MV-4-11 (cell line): ENCODE results near the gene NCAN.

Experiments
- DNase-seq: peaks from one replicate; lab custom pipeline; 2025; lab: John Stamatoyannopoulos, UW

NCAN gene

DNA sequence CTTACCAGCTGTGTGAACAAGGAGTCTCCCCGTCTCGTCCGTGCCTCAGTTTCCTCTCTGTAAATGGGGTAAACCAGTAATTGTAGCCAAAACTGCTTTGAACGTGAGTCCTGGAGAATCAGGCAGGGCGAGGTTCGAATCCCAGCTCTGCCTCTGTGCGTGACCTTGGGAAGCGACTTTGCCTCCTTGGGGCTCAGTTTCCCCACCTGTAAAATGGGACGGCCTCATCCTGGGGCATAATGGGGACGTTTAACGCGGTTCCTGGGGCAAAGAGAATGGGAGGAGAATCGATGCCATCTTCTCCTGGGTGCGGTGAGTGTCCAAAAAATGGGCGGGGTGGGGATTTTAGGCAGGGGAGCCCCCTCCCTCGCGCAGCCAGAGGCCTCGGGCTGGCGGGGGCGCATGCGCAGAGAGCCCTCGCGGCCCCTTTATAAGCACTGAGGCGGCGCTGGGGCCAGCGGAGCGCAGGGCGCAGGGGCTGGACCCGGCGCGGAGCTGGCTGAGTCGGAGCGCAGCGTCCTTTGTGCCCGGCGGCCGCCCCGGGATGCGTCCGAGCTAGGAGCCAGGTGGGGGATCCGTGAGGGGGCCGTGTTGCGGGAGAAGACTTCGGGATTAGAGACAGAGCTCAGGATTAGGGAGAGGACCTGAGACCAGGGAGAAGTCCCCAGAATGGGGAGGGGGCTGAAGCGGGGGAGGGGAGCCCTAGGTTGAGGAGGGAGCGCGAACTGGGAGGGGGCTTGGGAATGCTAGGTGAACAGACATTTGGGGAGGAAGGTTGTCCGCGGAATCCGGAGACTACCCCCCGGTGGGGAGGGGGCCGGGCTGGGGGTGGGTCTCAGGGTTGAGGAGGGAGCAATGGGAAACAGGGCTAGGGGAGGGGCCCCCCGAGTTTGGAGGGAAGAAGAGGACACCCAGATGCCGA is at the start of gene NCAN:
Gene NCAN, plus strand, starts transcription at position 460 of the 922 bp plus-strand sequence. CDS start 4,996 bp downstream, outside the sequence.
- no peak for DNase-seq

DNA sequence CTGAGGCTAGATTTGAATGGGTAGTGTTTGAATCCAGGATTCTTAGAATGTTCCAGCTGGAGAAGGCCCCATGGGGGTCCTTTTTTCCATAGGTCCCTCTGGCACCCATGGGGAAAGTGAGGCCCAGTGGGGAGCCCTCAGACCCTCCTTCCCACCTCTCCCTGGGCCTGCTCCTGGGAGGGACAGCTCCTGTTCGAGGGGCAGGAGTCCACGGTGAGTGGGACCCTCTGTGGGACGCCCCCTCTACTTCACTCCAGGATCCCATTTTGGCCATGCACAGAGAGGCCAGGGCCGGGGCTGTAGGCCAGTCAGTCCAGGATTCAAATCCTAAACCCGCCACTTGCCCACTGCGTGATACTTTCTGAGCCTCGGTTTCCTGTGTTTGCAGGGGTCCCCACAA is 49.3 kb upstream of the NCAN start:
- DNase-seq, result no peak

DNA sequence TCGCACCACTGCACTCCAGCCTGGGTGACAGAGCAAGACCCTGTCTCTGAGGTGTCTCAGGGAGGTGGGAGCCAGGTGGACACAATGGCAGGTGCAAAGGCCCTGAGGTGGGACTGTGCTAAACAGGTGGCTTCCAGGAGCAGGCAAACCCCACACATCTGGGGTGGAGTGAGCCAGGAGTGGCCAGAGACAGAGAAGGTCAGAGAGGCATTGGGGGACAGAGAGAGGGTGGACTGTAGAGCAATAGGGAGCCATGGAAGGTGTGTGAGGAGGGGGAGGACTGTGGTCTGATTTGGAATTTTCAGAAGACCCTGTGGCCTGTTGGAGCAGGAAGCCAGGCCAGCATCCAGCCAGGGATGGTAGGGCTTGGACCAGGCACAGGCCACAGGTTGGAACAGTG is 46.4 kb upstream of the NCAN start:
- no peak for DNase-seq

DNA sequence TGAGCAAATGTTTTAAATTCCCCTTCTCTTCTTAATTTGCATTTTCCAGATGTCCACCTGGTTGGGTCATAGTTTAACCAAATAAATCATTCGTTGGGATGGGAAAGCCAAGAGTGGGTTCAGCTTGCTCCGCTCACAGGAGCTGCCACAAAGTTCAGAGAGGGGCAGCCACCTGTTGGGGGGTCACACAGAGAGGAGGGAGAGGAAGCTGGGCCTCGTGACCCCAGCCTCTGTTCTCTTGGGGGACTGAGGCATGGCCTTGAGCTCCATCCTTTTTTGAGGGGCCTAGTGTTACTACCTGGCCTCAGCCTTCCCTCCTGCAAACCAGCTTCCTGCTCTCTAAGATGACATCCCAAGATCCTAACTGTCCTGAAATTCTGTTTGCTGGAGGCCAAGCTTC is 44.1 kb upstream of the NCAN start:
- DNase-seq, result no peak

DNA sequence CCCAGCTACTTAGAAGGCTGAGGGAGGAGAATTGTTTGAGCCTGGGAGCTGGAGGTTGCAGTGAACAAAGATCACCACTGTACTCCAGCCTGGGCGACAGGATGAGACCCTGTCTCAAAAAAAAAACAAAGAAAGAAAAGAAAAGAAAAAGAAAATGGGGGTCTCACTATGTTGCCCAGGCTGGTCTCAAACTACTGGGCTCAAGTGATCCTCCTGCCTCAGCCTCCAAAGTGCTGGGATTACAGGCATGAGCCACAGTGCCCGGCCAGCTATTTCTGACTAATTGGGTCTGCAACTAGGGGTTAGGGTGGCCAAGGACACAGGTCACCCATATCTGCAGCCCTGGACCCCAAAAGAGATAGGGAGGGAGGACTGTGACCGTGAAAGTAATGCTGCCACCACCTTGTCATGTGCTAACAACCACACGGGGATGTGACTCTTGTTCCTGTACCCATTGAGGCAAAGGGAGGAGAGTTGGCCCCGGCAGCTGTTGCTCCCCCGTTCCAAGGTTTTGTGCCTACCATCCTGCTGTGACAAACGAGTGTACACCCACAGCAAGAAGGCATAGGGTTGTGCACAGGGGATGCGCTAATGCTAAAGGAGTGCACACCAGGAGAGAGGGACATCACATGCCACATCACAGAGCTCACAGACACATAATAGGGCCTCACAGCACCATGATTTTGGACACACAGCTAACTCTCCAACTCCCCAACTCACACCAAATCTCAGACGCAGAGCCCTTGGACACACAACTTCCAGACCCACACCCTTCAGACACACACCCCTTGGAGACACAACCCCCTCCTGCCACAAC is 42.3 kb upstream of the NCAN start:
- no peak for DNase-seq

DNA sequence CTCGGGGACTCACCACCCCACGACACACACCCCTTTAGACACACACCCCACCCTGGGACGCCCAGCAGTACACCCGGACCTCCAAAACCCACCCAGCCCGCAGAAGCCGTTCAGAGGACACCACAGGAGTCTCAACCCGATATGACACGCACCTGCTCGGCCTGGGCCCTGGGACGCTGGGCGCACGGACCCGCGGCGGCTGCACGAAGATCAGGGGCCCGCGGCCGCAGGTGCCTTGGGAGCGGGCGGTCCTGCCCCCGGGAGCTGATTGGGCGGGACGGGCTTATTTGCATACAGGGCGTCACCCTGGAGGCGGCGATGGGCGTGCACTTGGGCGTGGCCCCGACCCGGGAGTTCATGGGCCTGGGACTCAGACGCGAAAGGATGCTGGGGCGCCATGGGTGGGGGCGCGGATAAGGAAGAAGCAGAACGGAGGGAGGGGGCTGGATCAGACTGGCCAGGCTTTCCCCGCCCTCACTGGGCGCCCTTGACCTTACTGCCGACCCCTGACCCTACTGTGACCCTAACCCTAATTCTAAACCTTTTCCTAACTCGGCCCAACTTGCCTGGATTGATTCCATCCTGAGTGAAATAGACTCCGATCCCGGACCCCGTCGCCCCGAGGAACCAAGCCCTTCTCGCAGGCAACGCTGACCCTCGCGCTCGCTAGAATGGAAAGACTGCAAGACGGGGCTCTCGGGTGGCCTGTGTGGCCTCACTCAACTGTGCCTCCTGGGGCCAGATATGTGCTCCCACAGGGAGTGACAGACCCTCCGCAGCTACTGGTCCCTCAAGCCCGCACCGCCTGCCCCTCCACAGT is 41.5 kb upstream of the NCAN start, which contains the start of gene MEF2B:
Gene MEF2B, minus strand, starts transcription at position 211 of the 820 bp plus-strand sequence. CDS start 19,528 bp downstream, outside the sequence.
- peak; percentile 72 for DNase-seq

DNA sequence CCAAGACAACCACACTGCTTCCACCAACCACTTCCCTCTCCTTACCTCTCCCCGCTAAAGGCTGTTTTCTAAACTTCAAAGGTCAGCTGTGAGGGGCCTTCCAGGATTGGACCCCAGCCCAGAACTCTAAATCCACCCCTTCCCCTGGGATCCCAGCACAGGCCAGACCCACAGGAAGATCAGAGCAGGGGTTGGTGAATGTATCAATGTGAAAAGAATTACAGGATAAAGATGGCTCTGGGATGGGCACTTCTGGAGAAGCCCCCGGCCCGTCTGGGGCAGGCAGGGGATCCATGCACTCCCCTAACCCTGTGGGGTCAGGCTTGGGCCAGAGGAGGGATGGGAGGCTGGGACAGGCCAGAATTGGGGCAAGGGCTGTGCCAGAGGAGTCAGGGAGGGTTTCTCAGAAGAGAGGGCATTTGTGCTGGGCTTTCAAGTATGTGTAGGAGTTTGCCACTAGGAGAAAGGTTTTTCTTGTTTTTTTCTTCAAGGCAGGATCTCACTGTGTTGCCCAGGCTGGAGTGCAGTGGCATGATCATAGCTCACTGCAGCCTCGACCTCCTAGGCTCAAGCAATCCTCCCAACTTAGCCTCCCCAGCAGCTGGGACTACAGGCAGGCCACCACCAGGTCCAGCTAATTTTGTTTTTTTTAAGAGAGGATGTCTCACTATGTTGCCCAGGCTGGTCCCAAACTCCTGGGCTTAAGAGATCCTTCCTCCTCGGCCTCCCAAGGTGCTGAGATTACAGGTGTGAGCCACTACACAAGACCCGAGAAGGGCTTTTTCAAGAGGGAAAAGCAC is 40.7 kb upstream of the NCAN start:
- no peak for DNase-seq

DNA sequence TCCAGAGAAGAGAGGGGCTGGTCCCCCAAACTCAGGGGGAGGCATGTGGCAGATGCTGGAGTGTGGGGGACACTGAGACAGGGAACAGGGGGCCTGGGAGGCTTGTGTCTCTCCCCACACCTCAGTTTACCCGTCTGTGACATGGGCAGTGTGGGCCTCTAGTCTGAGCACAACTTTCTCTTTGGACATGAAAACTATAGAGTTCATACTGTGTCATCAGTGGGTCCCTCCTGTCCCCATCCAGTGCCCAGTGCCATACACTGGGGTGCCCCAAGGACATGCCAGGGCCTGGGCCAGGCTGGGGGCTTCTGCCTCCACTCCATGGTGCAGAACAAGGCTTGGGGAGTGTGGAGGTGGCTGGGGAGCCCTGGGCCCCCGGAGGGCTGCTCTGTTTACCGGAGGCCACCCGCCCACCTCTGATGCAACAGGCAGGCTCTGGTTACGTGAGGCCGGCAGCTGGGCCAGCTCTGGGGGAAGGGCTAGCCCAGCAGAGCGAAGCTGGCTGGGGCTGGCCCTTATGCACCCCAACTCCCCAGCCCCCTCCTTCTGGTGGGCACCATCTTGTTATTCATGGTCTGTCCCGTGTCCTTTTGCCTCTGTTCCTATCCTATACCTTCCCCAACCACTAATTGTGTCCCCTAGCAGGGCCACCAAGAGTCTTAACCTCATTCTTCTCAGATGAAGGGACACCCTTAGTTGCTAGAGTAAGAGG is 39.8 kb upstream of the NCAN start:
- DNase-seq, result peak; percentile 74

DNA sequence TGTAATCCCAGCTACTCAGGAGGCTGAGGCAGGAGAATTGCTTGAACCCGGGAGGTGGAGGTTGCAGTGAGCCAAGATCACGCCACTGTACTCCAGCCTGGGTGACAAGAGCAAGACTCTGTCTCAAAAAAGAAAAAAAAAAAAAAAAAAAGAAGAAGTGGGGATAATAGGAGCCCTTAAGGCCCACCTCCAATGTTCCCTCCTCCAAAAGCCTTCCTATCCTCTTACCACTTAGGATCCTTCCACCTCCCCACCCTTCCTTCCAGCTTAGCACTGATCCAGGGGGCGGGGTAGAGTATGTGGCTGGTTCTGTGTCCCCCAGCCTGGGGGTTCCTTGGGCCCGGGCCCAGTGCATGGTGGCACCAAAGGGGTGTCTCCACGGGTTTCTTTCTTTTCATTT is 38.5 kb upstream of the NCAN start:
- DNase-seq, result peak; percentile 70

DNA sequence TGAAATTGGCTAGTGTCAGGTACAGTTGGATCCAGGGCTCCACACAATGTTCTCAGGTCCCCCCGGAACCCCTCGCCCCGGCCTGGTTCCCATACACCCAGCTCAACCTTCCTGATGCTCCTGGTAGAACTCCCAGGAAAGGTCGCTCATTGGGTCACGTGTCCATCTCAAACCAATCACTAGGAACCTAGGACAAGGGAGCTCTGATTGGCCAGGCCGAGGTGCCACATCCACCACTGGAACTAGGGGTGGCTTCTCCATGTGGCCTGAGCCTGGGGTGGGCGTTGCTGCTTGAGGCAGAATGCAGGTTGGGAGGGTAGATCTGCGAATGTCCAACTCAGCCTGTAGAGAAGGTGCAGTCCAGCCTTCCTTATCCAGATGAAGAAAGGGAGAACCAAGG is 34.8 kb upstream of the NCAN start:
- no peak for DNase-seq

DNA sequence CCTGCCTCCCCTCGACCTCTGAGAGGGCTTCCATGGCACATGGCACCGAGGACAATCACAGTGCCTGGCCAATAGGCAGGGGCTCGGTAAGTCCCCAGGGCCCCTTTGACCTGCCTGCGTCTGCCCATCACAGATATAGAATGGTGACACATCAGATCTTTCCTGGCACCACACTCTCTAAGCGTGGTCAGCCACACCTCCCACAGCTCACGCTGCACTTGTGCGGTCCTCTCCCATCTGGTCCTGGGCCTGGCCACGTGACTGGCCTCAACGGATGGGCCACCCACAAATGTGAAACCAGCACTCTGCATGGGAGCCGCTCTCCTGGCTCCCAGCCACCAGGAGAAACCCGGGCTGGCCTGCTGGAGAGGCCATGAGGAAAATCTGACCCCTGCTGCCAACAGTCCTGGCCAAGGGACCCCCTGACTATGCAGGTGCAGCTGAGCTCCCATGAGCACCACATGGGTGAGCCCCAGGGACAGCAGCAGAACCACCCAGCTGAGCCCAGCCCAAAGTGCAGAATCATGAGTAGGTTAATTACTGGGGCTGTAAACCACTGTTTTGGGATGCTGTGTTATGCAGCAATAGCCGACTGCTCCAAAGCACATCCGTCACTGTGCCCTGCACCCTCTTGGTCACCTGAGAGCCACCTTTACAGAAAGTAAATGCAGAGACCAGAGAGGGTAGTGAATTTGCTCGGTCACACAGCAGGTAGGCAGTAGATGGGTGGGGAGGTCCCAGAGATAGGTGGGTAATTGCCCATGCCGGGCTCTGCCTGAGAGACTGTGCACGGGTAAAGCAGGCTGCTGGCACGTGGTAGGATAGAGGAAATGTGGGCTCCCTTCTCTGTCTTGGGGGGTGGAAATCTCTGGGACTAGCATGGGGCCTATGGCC is 32.0 kb upstream of the NCAN start:
- DNase-seq, result peak; percentile 94

DNA sequence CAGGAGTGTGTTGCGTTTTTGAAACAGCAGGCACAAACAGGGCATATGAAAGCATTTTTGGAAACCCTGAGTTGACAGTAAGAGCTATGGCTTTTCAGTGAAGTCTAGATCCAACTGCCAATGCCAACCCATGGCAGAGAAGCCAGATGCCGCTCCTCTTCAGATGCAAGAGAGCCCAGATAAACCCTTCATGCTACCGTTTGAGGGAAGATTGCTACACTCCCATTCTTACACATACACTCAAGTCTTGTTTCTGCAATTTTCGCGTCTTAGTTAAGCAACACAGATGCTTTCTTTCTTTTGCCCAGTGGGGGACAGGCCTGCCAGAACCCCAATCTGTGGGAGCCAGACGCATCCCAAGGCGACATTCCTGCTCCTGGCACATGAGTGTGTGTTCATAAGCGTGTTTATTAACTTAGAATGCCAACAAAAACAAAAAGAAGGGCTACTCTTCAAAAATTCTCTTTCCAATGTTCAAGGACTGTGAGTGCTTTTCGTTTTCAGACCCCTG is 30.2 kb upstream of the NCAN start:
- peak; percentile 97 for DNase-seq

DNA sequence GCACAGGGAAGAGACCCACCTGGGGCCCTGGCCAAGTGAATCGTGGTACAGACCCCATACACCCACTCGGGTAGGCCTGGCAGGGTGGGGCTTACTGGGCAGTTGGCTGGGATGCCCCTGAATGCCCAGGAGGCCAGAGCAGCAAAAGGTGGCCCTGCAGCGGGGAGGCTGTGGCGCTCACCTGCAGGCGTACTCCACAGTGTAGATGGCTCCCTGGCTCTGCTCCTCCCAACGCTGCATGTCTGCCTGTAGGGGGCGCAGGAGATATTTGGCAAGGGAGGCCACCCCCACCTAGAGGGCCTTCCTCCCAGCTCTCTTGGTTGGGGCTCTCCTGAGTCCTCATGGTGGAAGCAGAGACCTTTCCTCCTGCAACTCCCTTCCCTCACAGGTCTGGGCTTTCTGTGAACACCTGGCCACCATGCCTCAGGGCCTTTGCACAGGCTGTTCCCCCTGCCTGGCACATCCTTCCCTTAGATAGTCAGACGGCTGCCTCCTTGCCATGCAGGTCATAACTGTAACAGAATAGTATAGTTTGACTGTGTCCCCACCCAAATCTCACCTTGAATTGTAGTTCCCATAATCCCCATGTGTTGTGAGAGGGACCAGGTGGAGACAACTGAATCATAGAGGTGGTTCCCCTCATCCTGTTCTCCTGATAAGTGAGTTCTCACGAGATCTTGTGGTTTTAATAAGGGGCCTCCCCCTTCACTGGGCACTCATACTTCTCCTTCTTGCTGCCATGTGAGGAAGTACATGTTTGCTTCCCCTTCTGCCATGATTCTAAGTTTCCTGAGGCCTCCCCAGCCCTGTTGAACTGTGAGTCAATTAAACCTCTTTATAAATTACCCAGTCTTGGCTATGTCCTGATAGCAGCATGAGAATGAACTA is 25.7 kb upstream of the NCAN start:
- DNase-seq, result peak; percentile 98

DNA sequence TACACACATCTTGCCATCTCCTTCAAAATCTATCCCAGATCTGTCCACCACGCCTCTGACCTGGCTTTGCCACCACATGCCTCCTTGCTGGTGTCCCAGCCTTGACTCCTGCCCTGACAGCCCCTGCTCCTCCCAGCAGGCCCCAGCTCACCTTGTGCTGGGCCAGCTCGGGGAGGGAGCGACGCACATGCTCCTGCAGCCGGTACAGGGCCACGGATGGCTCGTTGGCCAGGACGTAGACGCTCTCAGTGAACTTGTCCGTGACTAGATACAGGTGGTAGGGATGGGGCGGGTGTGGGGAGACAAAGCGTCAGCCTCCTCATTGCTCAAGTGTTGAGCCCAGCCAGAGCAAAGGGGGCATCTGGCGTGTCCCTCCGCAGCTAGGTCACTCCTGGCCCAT is 25.0 kb upstream of the NCAN start:
- no peak for DNase-seq

DNA sequence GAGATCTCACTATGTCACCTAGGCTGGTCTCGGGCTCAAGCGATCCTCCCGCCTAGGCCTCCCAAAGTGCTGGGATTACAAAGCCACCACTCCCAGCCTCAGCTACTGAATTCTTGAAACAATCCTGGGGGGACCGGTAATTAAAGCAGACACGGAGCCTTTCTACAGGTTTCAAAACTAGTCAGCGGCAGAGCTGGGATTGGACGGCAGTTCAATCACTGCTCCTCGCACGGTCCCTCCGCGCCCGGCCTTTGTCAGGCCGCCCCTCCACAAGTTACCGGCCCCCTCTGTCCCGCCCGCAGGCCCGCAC is 20.0 kb upstream of the NCAN start:
- DNase-seq, result no peak

DNA sequence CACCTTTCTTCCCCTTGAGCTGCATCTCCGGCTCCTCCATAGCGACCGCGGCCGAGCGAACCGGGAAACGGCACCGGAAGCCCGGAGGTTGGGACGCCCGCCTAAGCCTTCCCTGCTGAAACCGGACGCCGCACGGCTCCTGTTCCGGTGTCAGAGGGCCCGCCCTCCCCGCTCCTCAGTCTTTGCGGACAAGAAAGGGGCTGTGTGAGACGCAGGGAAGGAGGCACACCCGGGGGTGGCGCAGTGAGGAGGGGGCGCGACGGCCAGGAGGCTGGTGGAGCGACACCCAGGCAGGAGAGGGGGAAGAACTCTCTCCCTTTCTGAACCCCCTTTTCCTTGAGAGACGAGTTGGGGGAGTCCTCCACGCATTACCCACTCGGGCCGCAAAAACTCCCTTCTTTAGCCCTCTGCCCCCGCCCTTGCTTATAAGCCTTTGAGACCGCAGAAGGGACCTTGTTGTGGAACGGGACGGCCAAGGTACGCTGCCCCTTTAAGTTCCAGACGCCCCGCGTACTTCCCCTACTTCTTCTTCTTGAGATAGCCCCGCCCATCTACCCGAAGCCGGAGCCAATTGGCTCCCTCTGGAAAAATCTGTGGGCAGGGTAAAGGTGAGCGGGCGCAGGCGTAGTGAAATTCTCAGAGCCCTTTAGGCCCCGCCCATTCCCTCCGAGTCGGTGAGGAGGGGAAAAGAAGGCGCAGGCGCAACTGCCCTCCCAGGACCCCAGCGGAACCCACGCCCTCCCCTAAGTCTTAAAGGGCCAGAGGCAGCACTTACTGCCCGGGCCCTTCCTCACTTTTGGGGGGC is 19.5 kb upstream of the NCAN start, which contains the start of the genes BORCS8 and RFXANK:
Gene BORCS8, minus strand, starts transcription at position 75 of the 805 bp plus-strand sequence. Its CDS starts 35 bp downstream, at position 40.
Gene RFXANK, plus strand, starts transcription at position 181 of the 805 bp plus-strand sequence. CDS start 1,689 bp downstream, outside the sequence.
- DNase-seq, result peak; percentile 100

DNA sequence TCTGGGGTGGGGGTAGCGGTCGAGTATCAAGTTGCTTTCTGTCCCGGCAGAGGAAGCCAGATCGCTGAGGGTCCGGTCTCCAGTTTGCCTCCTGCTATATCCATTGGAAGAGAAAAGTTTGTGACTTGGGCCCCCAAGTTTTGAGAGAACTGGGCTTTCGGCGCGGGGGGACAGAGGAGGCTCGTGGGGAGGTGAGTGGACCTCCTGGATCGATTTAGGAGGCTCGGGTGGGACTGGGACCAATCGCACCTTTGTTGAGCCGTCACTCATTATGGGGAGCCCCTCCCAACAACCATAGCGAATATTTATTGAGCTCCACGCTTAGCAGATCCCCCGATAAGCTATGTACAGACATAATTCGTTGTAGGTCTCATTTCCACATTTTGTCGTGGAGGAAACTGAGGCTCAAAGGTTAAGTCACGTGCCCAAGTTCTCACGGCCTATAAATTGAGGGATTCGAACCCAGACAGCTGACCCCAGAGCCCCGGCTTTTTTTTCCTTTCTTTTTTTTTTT is 18.8 kb upstream of the NCAN start:
- DNase-seq, result no peak
